B cell (primary cell): ENCODE measurements around the gene TRIP13. TPM values are rescaled to one million over a fixed set of nuclear protein-coding genes. Genes with fewer than 3 reads are reported as not detected.
"Not testable (repeated sequence)": the region's sequence is repeated elsewhere in the genome, so short reads cannot be mapped to it uniquely, and the experiment has no call there.

ENCODE experiments used
- ATAC-seq: fragments of 200-7000 bp; cut with Tn5 transposase; one replicate; pipeline ENCODE4 v1.10.0; 2021; ENCODE audit warnings: low read depth, mild to moderate bottlenecking, moderate number of reproducible peaks, moderate library complexity
- CTCF ChIA-PET: fragments of 350-600 bp; sonication (Branson Sonifier 250); formaldehyde crosslinking; loops from one replicate; lab custom pipeline; 2021; ENCODE audit warnings: antibody characterized with exemption, inconsistent platforms; lab: Charles Lee
- POLR2A ChIA-PET: fragments of 350-600 bp; sonication (Branson Sonifier 250); formaldehyde crosslinking; loops from one replicate; lab custom pipeline; 2021; ENCODE audit warnings: antibody characterized with exemption; lab: Charles Lee
- DNase-seq: peaks from one replicate; pipeline ENCODE4 v3.0.0; 2013
- H2AFZ ChIP-seq: 2 replicates; pipeline ENCODE4 v1.6.1; 2012; ENCODE audit warnings: mild to moderate bottlenecking, low read depth, low read length; ENCODE audit not compliant: insufficient read depth, poor library complexity, severe bottlenecking
- H3K27ac ChIP-seq, 2 donors: 1 replicate in 1 of 2; 2 replicates in 1 of 2; pipeline ENCODE4 v1.5.1; 2012 to 2013; ENCODE audit warnings: low read length in 2 of 2, mild to moderate bottlenecking in 2 of 2, moderate library complexity in 1 of 2
- H3K27me3 ChIP-seq, 4 experiments: fragments of 200-600 bp in 1 of 4; sonication (generic) in 1 of 4; replicated peaks in 1 of 4; 1 replicate in 2 of 4; 2 replicates in 2 of 4; pipeline versions ENCODE4 v1.6.1 to v1.7.0; 2013 to 2016; ENCODE audit warnings: low read length in 3 of 4, mild to moderate bottlenecking in 2 of 4, mixed read lengths in 1 of 4, moderate library complexity in 1 of 4; ENCODE audit not compliant: insufficient read depth in 4 of 4, control insufficient read depth in 3 of 4; ENCODE audit errors: control extremely low read depth in 1 of 4
- H3K36me3 ChIP-seq, 2 experiments: replicated peaks in 1 of 2; 1 replicate in 1 of 2; 2 replicates in 1 of 2; pipeline versions ENCODE4 v1.6.1 to v1.7.1; 2013; ENCODE audit warnings: low read length in 1 of 2; ENCODE audit not compliant: insufficient read depth in 2 of 2, control insufficient read depth in 1 of 2; ENCODE audit errors: control extremely low read depth in 1 of 2, extremely low read depth in 1 of 2
- H3K4me1 ChIP-seq, 2 donors: fragments of 200-600 bp in 1 of 2; sonication (generic) in 1 of 2; 1 replicate in 1 of 2; 2 replicates in 1 of 2; pipeline versions ENCODE4 v1.5.1 to v1.6.1; 2013 to 2017; ENCODE audit warnings: low read length in 2 of 2; ENCODE audit not compliant: control insufficient read depth in 2 of 2, insufficient read depth in 2 of 2
- H3K4me2 ChIP-seq: replicated peaks from 2 replicates; pipeline ENCODE3; 2012; ENCODE audit warnings: mild to moderate bottlenecking, low read depth, low read length; ENCODE audit not compliant: poor library complexity, severe bottlenecking
- H3K4me3 ChIP-seq, 5 experiments: fragments of 200-600 bp in 1 of 5; sonication (generic) in 1 of 5; 1 replicate in 3 of 5; 2 replicates in 2 of 5; pipeline versions ENCODE4 v1.5.1 to v1.7.0; 2011 to 2016; ENCODE audit warnings: low read length in 4 of 5, mild to moderate bottlenecking in 4 of 5, low read depth in 2 of 5, control low read depth in 1 of 5, moderate library complexity in 1 of 5; ENCODE audit not compliant: insufficient read depth in 1 of 5; ENCODE audit errors: control extremely low read depth in 1 of 5, extremely low read depth in 1 of 5
- H3K79me2 ChIP-seq: fragments of 200-600 bp; sonication (generic); one replicate; pipeline ENCODE4 v1.6.0; 2016; ENCODE audit warnings: low read length; ENCODE audit not compliant: control insufficient read depth, insufficient read depth
- H3K9ac ChIP-seq: fragments of 200-600 bp; sonication (generic); 2 replicates; pipeline ENCODE4 v1.6.1; 2017; ENCODE audit warnings: mild to moderate bottlenecking, low read length, moderate library complexity
- H3K9me3 ChIP-seq, 3 donors: one replicate each; pipeline versions ENCODE4 v1.6.1 to v1.7.1; 2013; ENCODE audit warnings: low read length in 2 of 3; ENCODE audit not compliant: control insufficient read depth in 2 of 3, insufficient read depth in 1 of 3; ENCODE audit errors: control extremely low read depth in 1 of 3
- H4K20me1 ChIP-seq: 2 replicates; pipeline ENCODE4 v1.6.0; 2012; ENCODE audit warnings: mild to moderate bottlenecking, low read length; ENCODE audit not compliant: insufficient read depth, control insufficient read depth, poor library complexity, severe bottlenecking
- H3K27ac Mint-ChIP-seq: one replicate; pipeline ENCODE4 v1.8.0; 2021; ENCODE audit warnings: mixed read lengths
- H3K27me3 Mint-ChIP-seq: one replicate; pipeline ENCODE4 v1.8.0; 2021; ENCODE audit warnings: mixed read lengths
- H3K4me1 Mint-ChIP-seq: one replicate; pipeline ENCODE4 v1.8.0; 2021; ENCODE audit warnings: mixed read lengths
- H3K4me3 Mint-ChIP-seq: one replicate; pipeline ENCODE4 v1.8.0; 2021; ENCODE audit warnings: mixed read lengths
- H3K9me3 Mint-ChIP-seq: one replicate; pipeline ENCODE4 v1.8.0; 2022; ENCODE audit warnings: mixed read lengths; ENCODE audit not compliant: insufficient read depth
- EZH2 ChIP-seq: IDR thresholded peaks from 2 replicates; pipeline ENCODE4 v1.6.1; 2012; ENCODE audit warnings: borderline replicate concordance, low read depth, mild to moderate bottlenecking, moderate library complexity, low read length; ENCODE audit not compliant: insufficient read depth, poor library complexity, severe bottlenecking
- WGBS: methylation state at CpG from one replicate; pipeline ENCODE4 v1.1.5; 2013; ENCODE audit warnings: missing lambda C conversion rate; ENCODE audit not compliant: insufficient coverage; 5-methylcytosine and 5-hydroxymethylcytosine counted together
- intact Hi-C: fragments of 100-400 bp; cut with micrococcal nuclease; formaldehyde crosslinking; loops from one replicate; pipeline ENCODE4 v1.10.0; 2022
- polyA plus RNA-seq: library from polyadenylated mRNA; depleted of rRNA; stranded (reverse); fragments of >200 nt; gene quantifications from 2 replicates; pipeline ENCODE4 v1.2.3, GENCODE V29; 2012
- total RNA-seq, 2 donors: library from RNA; stranded (reverse); fragments of 120-200 nt in 1 of 2; gene quantifications; 1 replicate in 1 of 2; 2 replicates in 1 of 2; pipeline versions ENCODE4 v1.2.3 to v1.2.4, GENCODE V29; 2013 to 2022
- TF ChIP-seq, protein P1 (sequence below): fragments of 200-600 bp; IDR thresholded peaks from one replicate; pipeline ENCODE4 v1.8.0; 2022; ENCODE audit warnings: antibody characterized with exemption, mild to moderate bottlenecking

TRIP13 gene
- total and polyA plus RNA-seq, 2 donors (not counting 1 experiment from before 2014, with no cell fraction given), result 0.63 to 1.1 TPM

- H3K9me3 Mint-ChIP-seq, result no peaks in the 10 kb centered on the region
- H4K20me1 ChIP-seq, result no peaks in the 10 kb centered on the region
- H3K36me3 ChIP-seq, result no peaks in the 10 kb centered on the region
- no peak overlapping the region for H3K9ac ChIP-seq
- no peak overlapping the region for H3K27ac Mint-ChIP-seq
- H3K9me3 ChIP-seq, result peaks cover 0 to 3% (median 0%) of the 10 kb centered on the region in 3 donors
- 74% methylated on average over 4 of the region's 4 CpGs for WGBS
- H3K79me2 ChIP-seq, result no peaks in the 10 kb centered on the region
- intact Hi-C loops, result no loop called here
- peaks cover 24% of the 10 kb centered on the region for H3K27me3 Mint-ChIP-seq
- ChIA-PET POLR2A (no interaction called here), CTCF (interaction anchor here (1.7 kb wide), 1 partner anchor 9 kb away, joined by 6 read pairs; no protein-coding TSS in a partner anchor)
- no peaks in the 10 kb centered on the region for H3K4me1 ChIP-seq
- H3K4me3 ChIP-seq, result no peak overlapping the region
- no peaks in the 10 kb centered on the region for H3K4me1 Mint-ChIP-seq
- peaks cover 0 to 3% (median under 1%) of the 10 kb centered on the region in 4 experiments for H3K27me3 ChIP-seq
- no peak overlapping the region for H3K4me3 Mint-ChIP-seq
- no peak for ATAC-seq
- no peak overlapping the region for H3K27ac ChIP-seq
- no peak overlapping the region for H2AFZ ChIP-seq
- DNase-seq, result no peak
- no peak overlapping the region for H3K4me2 ChIP-seq
- TF ChIP-seq EZH2, result no peak
- TF ChIP-seq, protein P1, sequence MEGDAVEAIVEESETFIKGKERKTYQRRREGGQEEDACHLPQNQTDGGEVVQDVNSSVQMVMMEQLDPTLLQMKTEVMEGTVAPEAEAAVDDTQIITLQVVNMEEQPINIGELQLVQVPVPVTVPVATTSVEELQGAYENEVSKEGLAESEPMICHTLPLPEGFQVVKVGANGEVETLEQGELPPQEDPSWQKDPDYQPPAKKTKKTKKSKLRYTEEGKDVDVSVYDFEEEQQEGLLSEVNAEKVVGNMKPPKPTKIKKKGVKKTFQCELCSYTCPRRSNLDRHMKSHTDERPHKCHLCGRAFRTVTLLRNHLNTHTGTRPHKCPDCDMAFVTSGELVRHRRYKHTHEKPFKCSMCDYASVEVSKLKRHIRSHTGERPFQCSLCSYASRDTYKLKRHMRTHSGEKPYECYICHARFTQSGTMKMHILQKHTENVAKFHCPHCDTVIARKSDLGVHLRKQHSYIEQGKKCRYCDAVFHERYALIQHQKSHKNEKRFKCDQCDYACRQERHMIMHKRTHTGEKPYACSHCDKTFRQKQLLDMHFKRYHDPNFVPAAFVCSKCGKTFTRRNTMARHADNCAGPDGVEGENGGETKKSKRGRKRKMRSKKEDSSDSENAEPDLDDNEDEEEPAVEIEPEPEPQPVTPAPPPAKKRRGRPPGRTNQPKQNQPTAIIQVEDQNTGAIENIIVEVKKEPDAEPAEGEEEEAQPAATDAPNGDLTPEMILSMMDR, result no peak
Observed at GRCh38 chr5:932628-933250, 40.1 kb downstream of the TRIP13 start.

- DNase-seq (no peak), ATAC-seq (no peak)
- H3K27me3 Mint-ChIP-seq, result peaks cover 20% of the 10 kb centered on the region
- Histone ChIP-seq H3K9me3 (peaks cover 0 to 6% (median 0%) of the 10 kb centered on the region in 3 donors), H3K9ac (no peak overlapping the region), H3K79me2 (no peaks in the 10 kb centered on the region), H3K36me3 (no peaks in the 10 kb centered on the region), H3K4me2 (no peak overlapping the region), H3K4me1 (no peaks in the 10 kb centered on the region), H3K27me3 (peaks cover 0 to 2% (median 0%) of the 10 kb centered on the region in 4 experiments), H3K4me3 (no peak overlapping the region), H4K20me1 (no peaks in the 10 kb centered on the region), H3K27ac (no peak overlapping the region), H2AFZ (no peak overlapping the region)
- WGBS, result 71% methylated on average over 1 of the region's 3 CpGs
- ChIA-PET POLR2A (no interaction called here), CTCF (interaction anchor here (0.9 to 1.1 kb wide), 2 partner anchors 9 to 241 kb away, joined by 4 read pairs; no protein-coding TSS in a partner anchor)
- TF ChIP-seq EZH2, result no peak
- TF ChIP-seq, protein P1, result no peak
- intact Hi-C loops, result no loop called here
- H3K4me3 Mint-ChIP-seq, result no peak overlapping the region
- H3K9me3 Mint-ChIP-seq, result no peaks in the 10 kb centered on the region
- H3K27ac Mint-ChIP-seq, result no peak overlapping the region
- no peaks in the 10 kb centered on the region for H3K4me1 Mint-ChIP-seq
Observed at GRCh38 chr5:933251-933861, 40.7 kb downstream of the TRIP13 start.

DNA sequence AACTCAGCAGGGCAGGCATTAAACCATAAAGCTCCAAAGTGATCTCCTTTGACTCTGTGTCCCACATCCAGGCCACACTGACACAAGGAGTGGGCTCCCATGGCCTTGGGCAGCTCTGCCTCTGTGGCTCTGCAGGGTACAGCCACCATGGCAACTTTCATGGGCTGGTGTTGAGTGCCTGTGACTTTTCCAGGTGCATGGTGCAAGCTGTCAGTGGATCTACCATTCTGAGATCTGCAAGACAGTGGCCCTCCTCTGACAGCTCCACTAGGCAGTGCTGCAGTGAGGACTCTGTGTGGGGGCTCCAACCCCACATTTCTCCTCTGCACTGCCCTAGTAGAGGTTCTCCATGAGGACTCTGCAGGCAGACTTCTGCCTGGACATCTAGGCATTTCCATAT is 41.3 kb downstream of the TRIP13 start:
- H3K4me3 ChIP-seq, H3K4me1 ChIP-seq, H3K9me3 Mint-ChIP-seq, H3K79me2 ChIP-seq, H3K27ac Mint-ChIP-seq, ATAC-seq, H4K20me1 ChIP-seq, H3K4me2 ChIP-seq, H3K27me3 ChIP-seq, POLR2A ChIA-PET, H3K36me3 ChIP-seq, H3K4me3 Mint-ChIP-seq, H2AFZ ChIP-seq, H3K27ac ChIP-seq, H3K9me3 ChIP-seq, H3K9ac ChIP-seq, H3K4me1 Mint-ChIP-seq, DNase-seq, intact Hi-C loops: not testable (repeated sequence)
- peaks cover 20% of the 10 kb centered on the region for H3K27me3 Mint-ChIP-seq
- CTCF ChIA-PET, result interaction anchor here (0.9 to 1.4 kb wide), 4 partner anchors 10 to 241 kb away, joined by 3 to 6 read pairs (median 4); no protein-coding TSS in a partner anchor
